Measurements from ENCODE around the gene TTC9B.
"Not testable (repeated sequence)": the region's sequence is repeated elsewhere in the genome, so short reads cannot be mapped to it uniquely, and the experiment has no call there.

DNA sequence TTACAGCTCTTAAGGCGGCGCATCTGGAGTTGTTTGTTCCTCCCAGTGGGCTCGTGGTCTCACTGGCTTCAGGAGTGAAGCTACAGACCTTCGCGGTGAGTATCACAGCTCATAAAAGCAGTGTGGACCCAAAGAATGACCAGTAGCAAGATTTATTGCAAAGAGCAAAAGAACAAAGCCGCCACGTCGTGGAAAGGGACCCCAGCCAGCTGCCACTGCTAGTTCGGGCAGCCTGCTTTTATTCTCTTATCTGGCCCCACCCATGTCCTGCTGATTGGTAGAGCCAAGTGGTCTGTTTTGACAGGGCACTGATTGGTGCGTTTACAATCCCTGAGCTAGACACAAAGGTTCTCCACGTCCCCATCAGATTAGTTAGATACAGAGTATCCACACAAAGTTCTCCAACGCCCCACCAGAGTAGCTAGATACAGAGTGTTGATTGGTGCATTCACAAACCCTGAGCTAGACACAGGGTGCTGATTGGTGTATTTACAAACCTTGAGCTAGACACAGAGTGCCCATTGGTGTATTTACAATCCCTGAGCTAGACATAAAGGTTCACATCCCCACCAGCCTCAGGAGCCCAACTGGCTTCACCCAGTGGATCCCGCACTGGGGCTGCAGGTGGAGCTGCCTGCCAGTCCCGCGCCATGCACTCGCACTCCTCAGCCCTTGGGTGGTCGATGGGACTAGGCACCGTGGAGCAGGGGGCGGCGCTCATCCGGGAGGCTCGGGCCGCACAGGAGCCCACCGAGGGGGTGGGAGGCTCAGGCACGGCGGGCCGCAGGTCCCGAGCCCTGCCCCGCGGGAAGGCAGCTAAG is 48.5 kb downstream of the TTC9B start:
- not testable (repeated sequence) for TF ChIP-seq POLR2A (IDR thresholded peaks at IDR 0.05; ENCODE audit: low read length); RCOR1 (IDR thresholded peaks at IDR 0.05; ENCODE audit: low read depth, low read length); EP300 (IDR thresholded peaks at IDR 0.05); RFX5 (IDR thresholded peaks at IDR 0.05); MAZ (IDR thresholded peaks at IDR 0.05; ENCODE audit: borderline replicate concordance, low read depth, low read length); RAD21 (conservative IDR thresholded peaks at IDR 0.05 in 1 of 2, IDR thresholded peaks at IDR 0.05 in 1 of 2); HOXB13 (CRISPR knock-in tag; IDR thresholded peaks at IDR 0.05; ENCODE audit: low read depth)
- TF ChIP-seq, protein P1, sequence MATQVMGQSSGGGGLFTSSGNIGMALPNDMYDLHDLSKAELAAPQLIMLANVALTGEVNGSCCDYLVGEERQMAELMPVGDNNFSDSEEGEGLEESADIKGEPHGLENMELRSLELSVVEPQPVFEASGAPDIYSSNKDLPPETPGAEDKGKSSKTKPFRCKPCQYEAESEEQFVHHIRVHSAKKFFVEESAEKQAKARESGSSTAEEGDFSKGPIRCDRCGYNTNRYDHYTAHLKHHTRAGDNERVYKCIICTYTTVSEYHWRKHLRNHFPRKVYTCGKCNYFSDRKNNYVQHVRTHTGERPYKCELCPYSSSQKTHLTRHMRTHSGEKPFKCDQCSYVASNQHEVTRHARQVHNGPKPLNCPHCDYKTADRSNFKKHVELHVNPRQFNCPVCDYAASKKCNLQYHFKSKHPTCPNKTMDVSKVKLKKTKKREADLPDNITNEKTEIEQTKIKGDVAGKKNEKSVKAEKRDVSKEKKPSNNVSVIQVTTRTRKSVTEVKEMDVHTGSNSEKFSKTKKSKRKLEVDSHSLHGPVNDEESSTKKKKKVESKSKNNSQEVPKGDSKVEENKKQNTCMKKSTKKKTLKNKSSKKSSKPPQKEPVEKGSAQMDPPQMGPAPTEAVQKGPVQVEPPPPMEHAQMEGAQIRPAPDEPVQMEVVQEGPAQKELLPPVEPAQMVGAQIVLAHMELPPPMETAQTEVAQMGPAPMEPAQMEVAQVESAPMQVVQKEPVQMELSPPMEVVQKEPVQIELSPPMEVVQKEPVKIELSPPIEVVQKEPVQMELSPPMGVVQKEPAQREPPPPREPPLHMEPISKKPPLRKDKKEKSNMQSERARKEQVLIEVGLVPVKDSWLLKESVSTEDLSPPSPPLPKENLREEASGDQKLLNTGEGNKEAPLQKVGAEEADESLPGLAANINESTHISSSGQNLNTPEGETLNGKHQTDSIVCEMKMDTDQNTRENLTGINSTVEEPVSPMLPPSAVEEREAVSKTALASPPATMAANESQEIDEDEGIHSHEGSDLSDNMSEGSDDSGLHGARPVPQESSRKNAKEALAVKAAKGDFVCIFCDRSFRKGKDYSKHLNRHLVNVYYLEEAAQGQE (IDR thresholded peaks at IDR 0.05), result not testable (repeated sequence)
- TF ChIP-seq, protein P2, sequence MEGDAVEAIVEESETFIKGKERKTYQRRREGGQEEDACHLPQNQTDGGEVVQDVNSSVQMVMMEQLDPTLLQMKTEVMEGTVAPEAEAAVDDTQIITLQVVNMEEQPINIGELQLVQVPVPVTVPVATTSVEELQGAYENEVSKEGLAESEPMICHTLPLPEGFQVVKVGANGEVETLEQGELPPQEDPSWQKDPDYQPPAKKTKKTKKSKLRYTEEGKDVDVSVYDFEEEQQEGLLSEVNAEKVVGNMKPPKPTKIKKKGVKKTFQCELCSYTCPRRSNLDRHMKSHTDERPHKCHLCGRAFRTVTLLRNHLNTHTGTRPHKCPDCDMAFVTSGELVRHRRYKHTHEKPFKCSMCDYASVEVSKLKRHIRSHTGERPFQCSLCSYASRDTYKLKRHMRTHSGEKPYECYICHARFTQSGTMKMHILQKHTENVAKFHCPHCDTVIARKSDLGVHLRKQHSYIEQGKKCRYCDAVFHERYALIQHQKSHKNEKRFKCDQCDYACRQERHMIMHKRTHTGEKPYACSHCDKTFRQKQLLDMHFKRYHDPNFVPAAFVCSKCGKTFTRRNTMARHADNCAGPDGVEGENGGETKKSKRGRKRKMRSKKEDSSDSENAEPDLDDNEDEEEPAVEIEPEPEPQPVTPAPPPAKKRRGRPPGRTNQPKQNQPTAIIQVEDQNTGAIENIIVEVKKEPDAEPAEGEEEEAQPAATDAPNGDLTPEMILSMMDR (IDR thresholded peaks at IDR 0.05), result not testable (repeated sequence)

Data from A549 (cell line).